GM20000 (cell line): ENCODE results near the gene XYLT1.
A peak's percentile ranks its signal among the peaks of the same experiment; 100 is the strongest.

Experiments
- DNase-seq: peaks from one replicate; pipeline ENCODE4 v3.0.0; 2012; ENCODE audit warnings: low spot score
- CTCF ChIP-seq: IDR thresholded peaks from 2 replicates; pipeline ENCODE4 v1.5.1; 2012; ENCODE audit warnings: mild to moderate bottlenecking, control low read depth; ENCODE audit errors: extremely low read depth, missing control alignments

The XYLT1 gene

GRCh38 chr16:17286443-17286842 lies 184.3 kb downstream of the XYLT1 start:
- TF ChIP-seq CTCF, result no peak

GRCh38 chr16:17283016-17283415 lies 187.7 kb downstream of the XYLT1 start:
- TF ChIP-seq CTCF, result no peak
- no peak for DNase-seq

More at GRCh38 chr16:17286443-17286842, 184.3 kb downstream of the XYLT1 start:
- no peak for DNase-seq

- TF ChIP-seq CTCF, result no peak
- DNase-seq, result peak; percentile 35
Observed at GRCh38 chr16:17282247-17282646, 188.5 kb downstream of the XYLT1 start.

GRCh38 chr16:17281052-17281451 lies 189.7 kb downstream of the XYLT1 start:
- DNase-seq, result no peak
- no peak for TF ChIP-seq CTCF

- no peak for DNase-seq
- no peak for TF ChIP-seq CTCF
Observed at GRCh38 chr16:17278988-17279387, 191.8 kb downstream of the XYLT1 start.

- TF ChIP-seq CTCF, result peak; percentile 16
- DNase-seq, result peak; percentile 48
Observed at GRCh38 chr16:17277981-17278381, 192.8 kb downstream of the XYLT1 start.

- TF ChIP-seq CTCF, result no peak
- DNase-seq, result no peak
Observed at GRCh38 chr16:17276610-17277009, 194.2 kb downstream of the XYLT1 start.
